Osteoblast (primary cell): ENCODE results near the gene EPHB4. TPM values are rescaled to one million over a fixed set of nuclear protein-coding genes. Genes with fewer than 3 reads are reported as not detected.
A peak's percentile ranks its signal among the peaks of the same experiment; 100 is the strongest.

Source experiments
- DNase-seq: peaks from one replicate; pipeline ENCODE4 v3.0.0; 2011; ENCODE audit warnings: low spot score, mixed read lengths; ENCODE audit not compliant: insufficient read length; ENCODE audit errors: missing footprints
- H2AFZ ChIP-seq: 2 replicates; pipeline ENCODE4 v1.6.0; 2011; ENCODE audit warnings: mild to moderate bottlenecking, low read length
- H3K27ac ChIP-seq: 2 replicates; pipeline ENCODE4 v1.5.1; 2011; ENCODE audit warnings: mild to moderate bottlenecking, low read depth, low read length, moderate library complexity
- H3K27me3 ChIP-seq: 2 replicates; pipeline ENCODE4 v1.6.0; 2012; ENCODE audit warnings: mild to moderate bottlenecking, control low read depth, inconsistent platforms, low read length, moderate library complexity; ENCODE audit not compliant: insufficient read depth
- H3K36me3 ChIP-seq: 2 replicates; pipeline ENCODE4 v1.5.1; 2011; ENCODE audit warnings: mild to moderate bottlenecking, low read length, control low read depth, moderate library complexity; ENCODE audit not compliant: insufficient read depth
- H3K4me1 ChIP-seq: 2 replicates; pipeline ENCODE4 v1.5.1; 2011; ENCODE audit warnings: mild to moderate bottlenecking, low read length, control low read depth, moderate library complexity; ENCODE audit not compliant: insufficient read depth
- H3K4me2 ChIP-seq: 2 replicates; pipeline ENCODE4 v1.6.0; 2011; ENCODE audit warnings: mild to moderate bottlenecking, low read length; ENCODE audit not compliant: insufficient read depth
- H3K4me3 ChIP-seq: fragments of 200-600 bp; sonication (generic); 3 replicates; pipeline ENCODE4 v1.5.1; 2012; ENCODE audit warnings: mild to moderate bottlenecking, low read length, inconsistent platforms; ENCODE audit not compliant: insufficient read depth
- H3K79me2 ChIP-seq: 2 replicates; pipeline ENCODE4 v1.6.0; 2012; ENCODE audit warnings: mild to moderate bottlenecking, low read length, control low read depth, inconsistent platforms; ENCODE audit not compliant: insufficient read depth
- H3K9me3 ChIP-seq: 2 replicates; pipeline ENCODE4 v1.5.1; 2011; ENCODE audit warnings: low read depth, low read length, control low read depth
- H4K20me1 ChIP-seq: 2 replicates; pipeline ENCODE4 v1.6.0; 2012; ENCODE audit warnings: mild to moderate bottlenecking, low read length, control low read depth; ENCODE audit not compliant: insufficient read depth
- CTCF ChIP-seq: IDR thresholded peaks from 2 replicates; pipeline ENCODE4 v1.5.1; 2011; ENCODE audit warnings: mild to moderate bottlenecking, low read depth, low read length, moderate library complexity; ENCODE audit errors: extremely low read depth
- total RNA-seq: library from RNA; depleted of rRNA; stranded (reverse); fragments of >200 nt; gene quantifications from 2 replicates; pipeline ENCODE4 v1.2.3, GENCODE V29; 2012

EPHB4 gene
- total RNA-seq, 1 donor = 47.0 TPM

- DNase-seq = peak; percentile 17
- Histone ChIP-seq H3K9me3 (no peaks in the 10 kb centered on the region), H3K27me3 (no peaks in the 10 kb centered on the region), H3K36me3 (no peaks in the 10 kb centered on the region), H4K20me1 (no peaks in the 10 kb centered on the region), H3K27ac (no peak overlapping the region), H2AFZ (no peak overlapping the region), H3K79me2 (peaks cover 9% of the 10 kb centered on the region), H3K4me2 (no peak overlapping the region), H3K4me1 (peaks cover 12% of the 10 kb centered on the region), H3K4me3 (no peak overlapping the region)
- no peak for TF ChIP-seq CTCF
Measured at GRCh38 chr7:100830396-100830795, 3.1 kb upstream of the EPHB4 start.

DNA sequence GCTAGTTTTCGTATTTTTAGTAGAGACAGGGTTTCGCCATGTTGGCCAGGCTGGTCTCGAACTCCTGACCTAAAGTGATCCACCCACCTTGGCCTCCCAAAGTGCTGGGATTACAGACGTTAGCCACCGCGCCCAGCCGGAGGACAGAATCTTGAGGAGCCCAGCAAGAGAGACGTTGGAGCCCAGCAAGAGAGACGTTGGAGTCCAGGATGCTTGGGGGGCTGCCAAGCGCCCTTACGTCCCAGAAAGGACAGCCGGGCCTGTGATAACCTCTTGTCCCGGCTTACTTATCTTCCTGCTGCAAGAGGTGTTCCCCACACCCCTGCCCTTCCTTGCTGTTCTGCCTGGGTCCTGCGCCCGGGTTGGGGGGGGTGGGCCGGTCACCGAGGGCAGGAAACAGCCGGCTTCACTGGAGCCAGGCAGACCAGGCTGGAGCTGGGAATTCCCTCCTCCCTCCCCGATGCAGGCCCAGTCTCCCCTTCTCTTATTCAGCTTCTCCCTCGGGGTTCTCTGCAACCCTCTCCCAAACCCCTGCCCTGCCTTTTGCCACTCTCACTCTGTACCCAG, 1.9 kb upstream of the EPHB4 start:
- H3K9me3 ChIP-seq = no peaks in the 10 kb centered on the region
- no peak overlapping the region for H3K4me3 ChIP-seq
- H3K4me1 ChIP-seq = peaks cover 19% of the 10 kb centered on the region
- TF ChIP-seq CTCF = no peak
- H3K4me2 ChIP-seq = no peak overlapping the region
- H2AFZ ChIP-seq = no peak overlapping the region
- peaks cover 11% of the 10 kb centered on the region for H3K79me2 ChIP-seq
- H3K36me3 ChIP-seq = no peaks in the 10 kb centered on the region
- peaks cover 1% of the 10 kb centered on the region for H4K20me1 ChIP-seq
- H3K27me3 ChIP-seq = no peaks in the 10 kb centered on the region
- DNase-seq = peak; percentile 49
- H3K27ac ChIP-seq = no peak overlapping the region

DNA sequence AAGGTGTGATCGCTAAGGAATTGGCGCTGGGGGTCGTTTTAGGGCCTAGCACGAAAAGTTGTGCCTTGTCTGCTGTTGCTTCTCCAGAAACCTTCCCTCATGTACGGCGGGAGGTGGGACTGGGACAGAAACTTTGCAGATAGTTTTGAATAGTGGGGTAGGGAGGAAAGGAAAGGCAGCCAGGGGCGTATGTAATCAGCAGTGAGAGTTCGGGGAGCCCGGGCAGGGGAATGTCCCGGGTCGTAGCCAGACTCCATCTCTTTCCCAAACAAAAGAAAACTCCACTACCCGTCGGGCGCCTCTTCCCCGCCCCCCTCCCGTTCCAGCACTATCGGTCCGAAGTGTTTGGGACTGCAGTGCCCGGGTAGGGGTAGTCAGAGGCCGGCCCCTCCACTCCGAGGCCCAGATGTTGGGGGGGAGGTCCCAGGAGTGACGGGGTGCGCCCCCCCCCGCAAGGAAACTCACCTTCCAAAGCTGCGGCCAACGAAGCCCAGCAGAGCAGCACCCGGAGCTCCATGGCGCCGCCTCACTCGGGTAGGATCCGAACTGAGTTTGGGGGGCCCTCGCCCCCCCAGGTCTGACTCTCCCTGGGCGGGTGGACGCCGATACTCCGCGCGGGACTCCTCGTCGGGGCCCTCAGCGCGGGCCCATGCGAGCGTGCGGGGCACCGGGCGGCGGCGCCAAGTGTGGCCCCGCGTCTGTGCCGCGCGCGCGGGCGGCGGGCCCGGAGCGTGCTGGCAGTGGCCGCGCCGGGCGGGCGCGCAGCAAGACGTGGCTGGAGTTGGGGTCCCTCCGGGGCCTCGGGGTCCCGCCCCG, 601 bp downstream of the EPHB4 start:
- Histone ChIP-seq H3K36me3 (no peaks in the 10 kb centered on the region), H3K4me3 (peak overlapping the region; percentile 77), H3K4me2 (peak overlapping the region; percentile 80), H3K79me2 (peaks cover 11% of the 10 kb centered on the region), H2AFZ (peak overlapping the region; percentile 67), H3K27ac (no peak overlapping the region), H3K9me3 (no peaks in the 10 kb centered on the region), H3K27me3 (no peaks in the 10 kb centered on the region), H3K4me1 (peaks cover 19% of the 10 kb centered on the region), H4K20me1 (peaks cover 3% of the 10 kb centered on the region)
- DNase-seq = peak; percentile 83
- TF ChIP-seq CTCF = no peak
